OCI-LY3 (cell line): ENCODE data around the gene SPOCK1.

ENCODE experiments used
- EZH2phosphoT487 ChIP-seq: fragments of 200-600 bp; shearing (Covaris generic); IDR thresholded peaks from 2 replicates; pipeline ENCODE4 v1.6.1; 2018; ENCODE audit warnings: antibody characterized with exemption, mixed run types, low read depth
- TF ChIP-seq, protein P1 (sequence below): fragments of 200-600, 300-600 bp; sonication (generic); IDR thresholded peaks from 2 replicates; pipeline ENCODE4 v1.5.1; 2014; ENCODE audit warnings: antibody characterized with exemption, low read length, low read depth

DNA sequence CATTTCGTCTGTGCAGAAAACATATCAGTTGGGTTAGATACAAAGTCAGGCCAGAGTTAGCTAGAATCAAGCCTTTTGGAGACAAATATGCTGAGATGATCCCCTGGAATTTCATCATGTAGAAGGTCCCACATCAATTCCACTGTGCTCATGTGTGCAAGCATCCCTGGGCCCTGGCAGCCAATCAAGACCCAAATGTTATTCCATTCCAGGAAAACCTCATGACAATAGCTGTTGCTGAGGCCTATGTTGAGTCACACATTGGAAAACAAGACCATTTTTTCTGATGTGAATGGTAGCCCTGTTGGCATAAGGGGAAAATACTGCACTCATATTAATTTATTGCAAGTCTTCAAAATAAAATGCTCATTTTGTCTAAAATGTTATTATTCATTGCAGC lies 11.5 kb downstream of the SPOCK1 start:
- TF ChIP-seq, protein P1, sequence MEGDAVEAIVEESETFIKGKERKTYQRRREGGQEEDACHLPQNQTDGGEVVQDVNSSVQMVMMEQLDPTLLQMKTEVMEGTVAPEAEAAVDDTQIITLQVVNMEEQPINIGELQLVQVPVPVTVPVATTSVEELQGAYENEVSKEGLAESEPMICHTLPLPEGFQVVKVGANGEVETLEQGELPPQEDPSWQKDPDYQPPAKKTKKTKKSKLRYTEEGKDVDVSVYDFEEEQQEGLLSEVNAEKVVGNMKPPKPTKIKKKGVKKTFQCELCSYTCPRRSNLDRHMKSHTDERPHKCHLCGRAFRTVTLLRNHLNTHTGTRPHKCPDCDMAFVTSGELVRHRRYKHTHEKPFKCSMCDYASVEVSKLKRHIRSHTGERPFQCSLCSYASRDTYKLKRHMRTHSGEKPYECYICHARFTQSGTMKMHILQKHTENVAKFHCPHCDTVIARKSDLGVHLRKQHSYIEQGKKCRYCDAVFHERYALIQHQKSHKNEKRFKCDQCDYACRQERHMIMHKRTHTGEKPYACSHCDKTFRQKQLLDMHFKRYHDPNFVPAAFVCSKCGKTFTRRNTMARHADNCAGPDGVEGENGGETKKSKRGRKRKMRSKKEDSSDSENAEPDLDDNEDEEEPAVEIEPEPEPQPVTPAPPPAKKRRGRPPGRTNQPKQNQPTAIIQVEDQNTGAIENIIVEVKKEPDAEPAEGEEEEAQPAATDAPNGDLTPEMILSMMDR, result no peak
- TF ChIP-seq EZH2phosphoT487, result no peak
